Measurements from ENCODE around the gene LRP2BP. TPM values are rescaled to one million over a fixed set of nuclear protein-coding genes. Genes with fewer than 3 reads are reported as not detected.

Gene LRP2BP
- total and polyA plus RNA-seq, 2 of the 13 experiments (the other 11 are each of a cell fraction or from before 2014, with no cell fraction given) = 0.22 to 0.29 TPM

DNA sequence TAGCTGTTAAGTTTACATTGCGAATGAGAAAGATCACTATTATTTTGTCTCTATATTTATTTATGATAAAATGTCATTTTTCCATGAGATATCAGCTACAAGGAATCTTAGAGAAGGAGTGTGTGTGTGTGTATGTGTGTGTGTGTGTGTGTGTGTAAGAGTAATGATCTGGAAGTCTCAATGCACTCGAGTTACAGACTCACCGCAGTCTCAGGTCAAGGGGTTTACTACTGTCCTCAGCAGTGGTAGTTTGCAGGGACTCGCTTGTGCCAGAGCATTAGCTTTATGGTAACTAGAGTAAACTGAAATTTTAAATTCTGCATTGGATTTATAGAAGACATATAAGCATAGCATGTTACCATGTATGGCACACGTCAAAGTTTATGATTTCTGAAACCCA, 30.8 kb downstream of the LRP2BP start:
- intact Hi-C loops (cut with micrococcal nuclease; ENCODE audit: unreplicated experiment) = no loop called here
- Histone ChIP-seq H3K79me2 (ENCODE audit: insufficient read depth, low read length) (no peaks in the 10 kb centered on the region), H3K4me3 (replicated peaks in 1 of 3; ENCODE audit: insufficient read depth in 1 of 3, low read depth in 2 of 3, low read length in 3 of 3) (no peak overlapping the region), H3K9ac (ENCODE audit: insufficient read depth, low read depth, low read length) (no peak overlapping the region), H3K27ac (ENCODE audit: extremely low read length, insufficient read depth, low read length) (no peak overlapping the region), H3K4me1 (ENCODE audit: insufficient read depth, low read length) (peaks cover 20% of the 10 kb centered on the region), H3K36me3 (replicated peaks in 1 of 2; ENCODE audit: control insufficient read depth in 1 of 2, insufficient read depth in 2 of 2, low read length in 2 of 2) (peaks cover 5 to 9% of the 10 kb centered on the region in 2 experiments; a peak in 4 of 5 replicates), H2AFZ (ENCODE audit: low read length) (no peak overlapping the region), H3K27me3 (ENCODE audit: control insufficient read depth in 1 of 2, insufficient read depth in 2 of 2, low read length in 2 of 2) (no peaks in the 10 kb centered on the region), H3K4me2 (ENCODE audit: low read depth, low read length) (no peak overlapping the region), H4K20me1 (ENCODE audit: insufficient read depth, low read length) (no peaks in the 10 kb centered on the region), H3K9me3 (ENCODE audit: low read length) (no peaks in the 10 kb centered on the region)
- ChIA-PET POLR2A (no interaction called here), CTCF (ENCODE audit: low intra/inter-chr PET ratio, low total read pairs) (no interaction called here)
- no TSS peak for BruUV-seq (replicated peaks)
- WGBS (ENCODE audit: low lambda C conversion rate) = 95% methylated on average over 5 of the region's 5 CpGs
- in situ Hi-C loops (cut with HindIII; ENCODE audit: extremely low pct_ligation_motif_present, low pct_unique_long_range_greater_than_20kb) = no loop called here
- FAIRE-seq (no peak), DNase-seq (ENCODE audit: low spot score) (no peak), ATAC-seq (no peak)
- no peak for TF ChIP-seq SALL1 (CRISPR knock-in tag; IDR thresholded peaks at IDR 0.05)
- TF ChIP-seq, protein P1, sequence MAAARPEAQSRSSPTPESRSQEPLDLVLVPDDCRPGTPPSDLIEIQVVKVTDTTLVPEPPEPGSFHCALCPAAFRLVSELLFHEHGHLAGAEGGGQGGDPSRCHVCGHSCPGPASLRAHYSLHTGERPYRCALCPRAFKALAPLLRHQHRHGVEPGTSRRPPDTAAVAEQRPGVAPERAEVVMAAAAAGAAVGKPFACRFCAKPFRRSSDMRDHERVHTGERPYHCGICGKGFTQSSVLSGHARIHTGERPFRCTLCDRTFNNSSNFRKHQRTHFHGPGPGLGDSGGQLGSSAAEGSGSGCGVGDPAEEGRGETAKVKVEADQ (CRISPR knock-in tag; IDR thresholded peaks at IDR 0.05; ENCODE audit: borderline replicate concordance) = no peak
- no peak for TF ChIP-seq HMG20A (CRISPR knock-in tag; IDR thresholded peaks at IDR 0.05; ENCODE audit: borderline replicate concordance)

DNA sequence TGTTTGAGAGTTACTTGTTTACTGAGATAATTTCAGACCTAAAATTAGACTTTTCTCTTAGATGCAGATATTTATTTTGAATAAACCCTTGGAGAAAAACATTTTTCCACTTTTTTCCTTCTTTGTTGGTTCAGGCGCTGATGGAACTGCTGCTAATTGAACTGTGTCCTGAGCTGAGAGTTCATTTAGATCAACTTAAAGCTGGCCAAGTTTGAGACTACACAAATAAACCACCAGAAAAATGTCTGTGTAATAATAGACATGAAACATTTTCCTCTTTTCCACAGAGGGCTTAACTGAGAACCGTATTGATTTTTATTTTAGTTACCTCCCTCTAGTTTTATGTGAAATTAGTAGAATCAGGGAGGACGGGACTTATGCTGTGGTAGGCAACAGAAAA, 32.5 kb downstream of the LRP2BP start:
- intact Hi-C loops (cut with micrococcal nuclease; ENCODE audit: unreplicated experiment) = no loop called here
- no peak for DNase-seq (ENCODE audit: low spot score)

More for the DNA sequence above, 32.5 kb downstream of the LRP2BP start:
- ATAC-seq (no peak), FAIRE-seq (no peak)
- POLR2A ChIA-PET = no interaction called here
- Histone ChIP-seq H3K27me3 (ENCODE audit: control insufficient read depth in 1 of 2, insufficient read depth in 2 of 2, low read length in 2 of 2) (no peaks in the 10 kb centered on the region), H3K4me1 (ENCODE audit: insufficient read depth, low read length) (peaks cover 15% of the 10 kb centered on the region), H3K79me2 (ENCODE audit: insufficient read depth, low read length) (no peaks in the 10 kb centered on the region), H3K9ac (ENCODE audit: insufficient read depth, low read depth, low read length) (no peak overlapping the region), H2AFZ (ENCODE audit: low read length) (no peak overlapping the region), H3K36me3 (replicated peaks in 1 of 2; ENCODE audit: control insufficient read depth in 1 of 2, insufficient read depth in 2 of 2, low read length in 2 of 2) (peaks cover 7 to 13% of the 10 kb centered on the region in 2 experiments; a peak in 4 of 5 replicates), H3K9me3 (ENCODE audit: low read length) (no peaks in the 10 kb centered on the region), H4K20me1 (ENCODE audit: insufficient read depth, low read length) (no peaks in the 10 kb centered on the region), H3K27ac (ENCODE audit: extremely low read length, insufficient read depth, low read length) (no peak overlapping the region), H3K4me3 (replicated peaks in 1 of 3; ENCODE audit: insufficient read depth in 1 of 3, low read depth in 2 of 3, low read length in 3 of 3) (no peak overlapping the region), H3K4me2 (ENCODE audit: low read depth, low read length) (no peak overlapping the region)
- TF ChIP-seq KLF11 (CRISPR knock-in tag; IDR thresholded peaks at IDR 0.05) (no peak), SMAD1 (CRISPR knock-in tag; IDR thresholded peaks at IDR 0.05; ENCODE audit: borderline replicate concordance, low read depth) (no peak), SMYD3 (CRISPR knock-in tag; IDR thresholded peaks at IDR 0.05) (no peak), RARG (CRISPR knock-in tag; IDR thresholded peaks at IDR 0.05; ENCODE audit: low read depth) (no peak)
- TF ChIP-seq, protein P2, sequence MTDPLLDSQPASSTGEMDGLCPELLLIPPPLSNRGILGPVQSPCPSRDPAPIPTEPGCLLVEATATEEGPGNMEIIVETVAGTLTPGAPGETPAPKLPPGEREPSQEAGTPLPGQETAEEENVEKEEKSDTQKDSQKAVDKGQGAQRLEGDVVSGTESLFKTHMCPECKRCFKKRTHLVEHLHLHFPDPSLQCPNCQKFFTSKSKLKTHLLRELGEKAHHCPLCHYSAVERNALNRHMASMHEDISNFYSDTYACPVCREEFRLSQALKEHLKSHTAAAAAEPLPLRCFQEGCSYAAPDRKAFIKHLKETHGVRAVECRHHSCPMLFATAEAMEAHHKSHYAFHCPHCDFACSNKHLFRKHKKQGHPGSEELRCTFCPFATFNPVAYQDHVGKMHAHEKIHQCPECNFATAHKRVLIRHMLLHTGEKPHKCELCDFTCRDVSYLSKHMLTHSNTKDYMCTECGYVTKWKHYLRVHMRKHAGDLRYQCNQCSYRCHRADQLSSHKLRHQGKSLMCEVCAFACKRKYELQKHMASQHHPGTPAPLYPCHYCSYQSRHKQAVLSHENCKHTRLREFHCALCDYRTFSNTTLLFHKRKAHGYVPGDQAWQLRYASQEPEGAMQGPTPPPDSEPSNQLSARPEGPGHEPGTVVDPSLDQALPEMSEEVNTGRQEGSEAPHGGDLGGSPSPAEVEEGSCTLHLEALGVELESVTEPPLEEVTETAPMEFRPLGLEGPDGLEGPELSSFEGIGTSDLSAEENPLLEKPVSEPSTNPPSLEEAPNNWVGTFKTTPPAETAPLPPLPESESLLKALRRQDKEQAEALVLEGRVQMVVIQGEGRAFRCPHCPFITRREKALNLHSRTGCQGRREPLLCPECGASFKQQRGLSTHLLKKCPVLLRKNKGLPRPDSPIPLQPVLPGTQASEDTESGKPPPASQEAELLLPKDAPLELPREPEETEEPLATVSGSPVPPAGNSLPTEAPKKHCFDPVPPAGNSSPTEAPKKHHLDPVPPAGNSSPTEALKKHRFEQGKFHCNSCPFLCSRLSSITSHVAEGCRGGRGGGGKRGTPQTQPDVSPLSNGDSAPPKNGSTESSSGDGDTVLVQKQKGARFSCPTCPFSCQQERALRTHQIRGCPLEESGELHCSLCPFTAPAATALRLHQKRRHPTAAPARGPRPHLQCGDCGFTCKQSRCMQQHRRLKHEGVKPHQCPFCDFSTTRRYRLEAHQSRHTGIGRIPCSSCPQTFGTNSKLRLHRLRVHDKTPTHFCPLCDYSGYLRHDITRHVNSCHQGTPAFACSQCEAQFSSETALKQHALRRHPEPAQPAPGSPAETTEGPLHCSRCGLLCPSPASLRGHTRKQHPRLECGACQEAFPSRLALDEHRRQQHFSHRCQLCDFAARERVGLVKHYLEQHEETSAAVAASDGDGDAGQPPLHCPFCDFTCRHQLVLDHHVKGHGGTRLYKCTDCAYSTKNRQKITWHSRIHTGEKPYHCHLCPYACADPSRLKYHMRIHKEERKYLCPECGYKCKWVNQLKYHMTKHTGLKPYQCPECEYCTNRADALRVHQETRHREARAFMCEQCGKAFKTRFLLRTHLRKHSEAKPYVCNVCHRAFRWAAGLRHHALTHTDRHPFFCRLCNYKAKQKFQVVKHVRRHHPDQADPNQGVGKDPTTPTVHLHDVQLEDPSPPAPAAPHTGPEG (CRISPR knock-in tag; IDR thresholded peaks at IDR 0.05) = no peak
- TF ChIP-seq, protein P3, sequence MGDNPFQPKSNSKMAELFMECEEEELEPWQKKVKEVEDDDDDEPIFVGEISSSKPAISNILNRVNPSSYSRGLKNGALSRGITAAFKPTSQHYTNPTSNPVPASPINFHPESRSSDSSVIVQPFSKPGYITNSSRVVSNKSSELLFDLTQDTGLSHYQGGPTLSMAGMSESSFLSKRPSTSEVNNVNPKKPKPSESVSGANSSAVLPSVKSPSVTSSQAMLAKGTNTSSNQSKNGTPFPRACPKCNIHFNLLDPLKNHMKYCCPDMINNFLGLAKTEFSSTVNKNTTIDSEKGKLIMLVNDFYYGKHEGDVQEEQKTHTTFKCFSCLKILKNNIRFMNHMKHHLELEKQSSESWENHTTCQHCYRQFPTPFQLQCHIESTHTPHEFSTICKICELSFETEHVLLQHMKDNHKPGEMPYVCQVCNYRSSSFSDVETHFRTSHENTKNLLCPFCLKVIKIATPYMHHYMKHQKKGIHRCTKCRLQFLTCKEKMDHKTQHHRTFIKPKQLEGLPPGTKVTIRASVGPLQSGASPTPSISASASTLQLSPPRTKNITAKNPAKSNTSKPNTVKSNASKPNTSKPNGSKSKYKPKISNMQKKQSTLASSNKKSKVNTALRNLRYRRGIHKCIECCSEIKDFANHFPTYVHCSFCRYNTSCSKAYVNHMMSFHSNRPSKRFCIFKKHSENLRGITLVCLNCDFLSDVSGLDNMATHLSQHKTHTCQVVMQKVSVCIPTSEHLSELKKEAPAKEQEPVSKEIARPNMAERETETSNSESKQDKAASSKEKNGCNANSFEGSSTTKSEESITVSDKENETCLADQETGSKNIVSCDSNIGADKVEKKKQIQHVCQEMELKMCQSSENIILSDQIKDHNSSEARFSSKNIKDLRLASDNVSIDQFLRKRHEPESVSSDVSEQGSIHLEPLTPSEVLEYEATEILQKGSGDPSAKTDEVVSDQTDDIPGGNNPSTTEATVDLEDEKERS (CRISPR knock-in tag; IDR thresholded peaks at IDR 0.05) = no peak
- CTCF ChIA-PET (ENCODE audit: low intra/inter-chr PET ratio, low total read pairs) = no interaction called here
- no TSS peak for BruUV-seq (replicated peaks)
- in situ Hi-C loops (cut with HindIII; ENCODE audit: extremely low pct_ligation_motif_present, low pct_unique_long_range_greater_than_20kb) = no loop called here
- 94% methylated on average over 3 of the region's 3 CpGs for whole genome bisulfite sequencing (ENCODE audit: low lambda C conversion rate)

Measured in HepG2 (cell line).